Tibial artery (tissue), 4 donors: ENCODE measurements around the gene N4BP2L2.

Experiments
- DNase-seq, 2 donors: peaks; one replicate each; pipeline ENCODE4 v3.0.0-alpha.2; 2019
- H3K27ac ChIP-seq, 2 donors: fragments of 200-600 bp; sonication (generic) in 1 of 2; 1 replicate in 1 of 2; 2 replicates in 1 of 2; pipeline ENCODE4 v1.5.1; 2018 to 2019; ENCODE audit warnings: mild to moderate bottlenecking in 1 of 2
- H3K27me3 ChIP-seq, 2 donors: fragments of 200-600 bp; sonication (generic) in 1 of 2; one replicate each; pipeline versions ENCODE4 v1.5.1 to v1.6.0; 2016 to 2019
- H3K36me3 ChIP-seq, 3 donors: fragments of 200-600 bp; sonication (generic) in 2 of 3; one replicate each; pipeline ENCODE4 v1.5.1; 2016 to 2019; ENCODE audit warnings: mild to moderate bottlenecking in 2 of 3
- H3K4me1 ChIP-seq, 4 donors: fragments of 200-600 bp; sonication (generic) in 2 of 4; 1 replicate in 3 of 4; 2 replicates in 1 of 4; pipeline ENCODE4 v1.5.1; 2016 to 2019
- H3K4me3 ChIP-seq, 2 donors: fragments of 200-600 bp; sonication (generic) in 1 of 2; 1 replicate in 1 of 2; 2 replicates in 1 of 2; pipeline ENCODE4 v1.5.1; 2018 to 2019; ENCODE audit warnings: mild to moderate bottlenecking in 2 of 2
- H3K9me3 ChIP-seq, 3 donors: fragments of 200-600 bp; sonication (generic) in 1 of 3; one replicate each; pipeline ENCODE4 v1.5.1; 2016 to 2019
- intact Hi-C: fragments of 100-400 bp; cut with DNase I; formaldehyde crosslinking; loops from one replicate; pipeline ENCODE4 v1.15.0; 2023; ENCODE audit warnings: low total_unique reads
- TF ChIP-seq, protein P1 (sequence below), 2 experiments: fragments of 200-600 bp in 1 of 2; fragments of 450-650 bp in 1 of 2; IDR thresholded peaks; one replicate each; pipeline ENCODE4 v1.5.1; 2017 to 2019; ENCODE audit warnings: antibody characterized with exemption in 2 of 2, mild to moderate bottlenecking in 1 of 2, moderate library complexity in 1 of 2

N4BP2L2 gene

GRCh38 chr13:32426191-32426989, 112.2 kb downstream of the N4BP2L2 start:
- Histone ChIP-seq H3K4me1 (peaks cover 0 to 25% (median 17%) of the 10 kb centered on the region in 4 donors), H3K27me3 (no peaks in the 10 kb centered on the region), H3K4me3 (peak overlapping the region; percentile 76 to 81), H3K36me3 (peaks cover 0 to 6% (median 0%) of the 10 kb centered on the region in 3 donors), H3K27ac (peak overlapping the region; percentile 94 to 98), H3K9me3 (no peaks in the 10 kb centered on the region)
- TF ChIP-seq, protein P1, sequence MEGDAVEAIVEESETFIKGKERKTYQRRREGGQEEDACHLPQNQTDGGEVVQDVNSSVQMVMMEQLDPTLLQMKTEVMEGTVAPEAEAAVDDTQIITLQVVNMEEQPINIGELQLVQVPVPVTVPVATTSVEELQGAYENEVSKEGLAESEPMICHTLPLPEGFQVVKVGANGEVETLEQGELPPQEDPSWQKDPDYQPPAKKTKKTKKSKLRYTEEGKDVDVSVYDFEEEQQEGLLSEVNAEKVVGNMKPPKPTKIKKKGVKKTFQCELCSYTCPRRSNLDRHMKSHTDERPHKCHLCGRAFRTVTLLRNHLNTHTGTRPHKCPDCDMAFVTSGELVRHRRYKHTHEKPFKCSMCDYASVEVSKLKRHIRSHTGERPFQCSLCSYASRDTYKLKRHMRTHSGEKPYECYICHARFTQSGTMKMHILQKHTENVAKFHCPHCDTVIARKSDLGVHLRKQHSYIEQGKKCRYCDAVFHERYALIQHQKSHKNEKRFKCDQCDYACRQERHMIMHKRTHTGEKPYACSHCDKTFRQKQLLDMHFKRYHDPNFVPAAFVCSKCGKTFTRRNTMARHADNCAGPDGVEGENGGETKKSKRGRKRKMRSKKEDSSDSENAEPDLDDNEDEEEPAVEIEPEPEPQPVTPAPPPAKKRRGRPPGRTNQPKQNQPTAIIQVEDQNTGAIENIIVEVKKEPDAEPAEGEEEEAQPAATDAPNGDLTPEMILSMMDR (IDR thresholded peaks at IDR 0.05): no peak
- intact Hi-C loops: loop anchor here (5.0 kb wide), 1 partner anchor 111 kb away; the partner anchor contains the start of gene N4BP2L2
- DNase-seq: no peak

GRCh38 chr13:32425158-32425557, 113.4 kb downstream of the N4BP2L2 start:
- peaks cover 0 to 6% (median 1%) of the 10 kb centered on the region in 3 donors for H3K36me3 ChIP-seq
- H3K27me3 ChIP-seq: no peaks in the 10 kb centered on the region
- peaks cover 0 to 25% (median 17%) of the 10 kb centered on the region in 4 donors for H3K4me1 ChIP-seq
- H3K4me3 ChIP-seq: no peak overlapping the region
- no peaks in the 10 kb centered on the region for H3K9me3 ChIP-seq
- DNase-seq: no peak
- intact Hi-C loops: loop anchor here (5.0 kb wide), 1 partner anchor 112 kb away; the partner anchor contains the start of gene N4BP2L2
- no peak overlapping the region for H3K27ac ChIP-seq
- TF ChIP-seq, protein P1 (IDR thresholded peaks at IDR 0.05): no peak

DNA sequence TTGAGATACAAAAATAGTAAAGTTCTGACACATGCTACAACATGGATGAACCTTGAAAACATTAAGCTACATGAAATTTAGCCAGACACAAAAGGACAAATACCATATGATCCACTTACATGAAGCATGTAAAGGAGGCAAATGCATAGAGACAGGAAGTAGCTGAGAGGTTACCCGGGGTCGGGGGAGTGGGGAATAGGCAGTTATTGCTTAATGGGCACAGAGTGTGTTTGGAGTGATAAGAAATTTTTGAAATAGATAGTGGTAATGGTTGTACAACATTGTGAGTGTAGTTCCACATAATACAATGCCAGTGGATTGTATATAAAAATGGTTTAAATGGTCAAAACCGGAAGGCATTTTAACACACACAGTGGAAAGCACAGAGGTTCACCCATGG, 115.0 kb downstream of the N4BP2L2 start:
- TF ChIP-seq, protein P1 (IDR thresholded peaks at IDR 0.05): no peak
- Histone ChIP-seq H3K27me3 (no peaks in the 10 kb centered on the region), H3K36me3 (peaks cover 0 to 14% (median 9%) of the 10 kb centered on the region in 3 donors), H3K4me1 (peaks cover 0 to 18% (median 10%) of the 10 kb centered on the region in 4 donors), H3K9me3 (no peaks in the 10 kb centered on the region), H3K27ac (no peak overlapping the region), H3K4me3 (no peak overlapping the region)
- intact Hi-C loops: no loop called here
- no peak for DNase-seq

DNA sequence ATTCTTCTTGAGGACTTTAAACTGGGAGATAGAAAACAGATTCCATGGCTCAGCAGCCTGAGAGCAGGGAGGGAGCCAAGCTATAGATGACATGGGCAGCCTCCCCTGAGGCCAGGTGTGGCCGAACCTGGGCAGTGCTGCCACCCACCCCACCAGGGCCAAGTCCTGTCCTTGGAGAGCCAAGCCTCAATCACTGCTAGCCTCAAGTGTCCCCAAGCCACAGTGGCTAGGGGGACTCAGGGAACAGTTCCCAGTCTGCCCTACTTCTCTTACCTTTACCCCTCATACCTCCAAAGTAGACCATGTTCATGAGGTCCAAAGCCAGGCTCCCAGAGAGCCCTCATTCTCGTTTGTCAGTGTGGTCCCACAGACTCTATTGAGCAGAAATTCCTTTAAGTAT, 118.7 kb downstream of the N4BP2L2 start:
- H3K27me3 ChIP-seq: no peaks in the 10 kb centered on the region
- intact Hi-C loops: no loop called here
- TF ChIP-seq, protein P1 (IDR thresholded peaks at IDR 0.05): no peak
- no peak for DNase-seq
- peaks cover 0 to 17% (median 9%) of the 10 kb centered on the region in 3 donors for H3K36me3 ChIP-seq
- H3K27ac ChIP-seq: no peak overlapping the region
- H3K4me3 ChIP-seq: no peak overlapping the region
- no peaks in the 10 kb centered on the region for H3K9me3 ChIP-seq
- no peaks in the 10 kb centered on the region for H3K4me1 ChIP-seq

DNA sequence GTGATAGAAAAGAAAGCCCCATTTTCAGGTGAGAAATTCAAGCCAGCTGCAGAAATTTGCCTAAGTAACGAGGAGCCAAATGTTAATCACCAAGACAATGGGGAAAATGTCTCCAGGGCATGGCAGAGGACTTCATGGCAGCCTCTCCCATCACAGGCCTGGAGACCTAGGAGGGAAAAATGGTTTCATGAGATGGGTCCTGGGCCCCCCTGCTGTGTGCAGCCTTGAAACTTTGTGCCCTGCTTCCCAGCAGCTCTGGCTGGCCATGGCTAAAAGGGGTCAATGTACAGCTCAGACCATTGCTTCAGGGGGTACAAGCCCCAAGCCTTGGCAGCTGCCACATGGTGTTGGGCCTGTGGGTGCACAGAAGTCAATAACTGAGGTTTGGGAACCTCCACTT, 120.6 kb downstream of the N4BP2L2 start:
- no peak for DNase-seq
- Histone ChIP-seq H3K4me3 (no peak overlapping the region), H3K9me3 (no peaks in the 10 kb centered on the region), H3K27ac (no peak overlapping the region), H3K27me3 (no peaks in the 10 kb centered on the region), H3K36me3 (peaks cover 0 to 11% (median 9%) of the 10 kb centered on the region in 3 donors), H3K4me1 (no peaks in the 10 kb centered on the region)
- TF ChIP-seq, protein P1 (IDR thresholded peaks at IDR 0.05): no peak
- intact Hi-C loops: no loop called here
